ENCODE data around the gene CNNM3. TPM values are rescaled to one million over a fixed set of nuclear protein-coding genes. Genes with fewer than 3 reads are reported as not detected.

CNNM3 gene
- total and polyA plus RNA-seq, 4 donors = 10.0 to 19.8 (median 16.1) TPM

DNA sequence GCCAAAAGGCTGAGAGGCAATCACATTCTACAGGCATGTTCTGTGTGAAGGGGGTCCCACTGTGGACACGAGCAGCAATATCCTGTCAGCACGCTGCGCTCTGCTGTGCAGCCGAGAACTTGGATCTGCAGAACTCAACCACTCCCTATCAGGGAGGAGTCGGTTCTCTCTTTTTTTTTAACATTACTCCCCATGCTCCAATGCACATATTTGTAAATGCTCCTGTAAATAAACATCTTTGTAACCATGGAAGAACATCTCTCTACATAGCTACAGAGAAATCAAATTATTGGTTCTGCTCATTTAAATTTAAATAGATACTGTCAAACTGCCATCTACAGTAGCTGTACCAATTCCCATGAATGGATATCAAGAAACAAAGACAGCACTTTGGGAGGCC, 30.8 kb downstream of the CNNM3 start:
- Histone ChIP-seq H3K4me1 (ENCODE audit: control insufficient read depth in 4 of 4, insufficient read depth in 4 of 4, low read length in 3 of 4) (peaks cover 5 to 14% (median 10%) of the 10 kb centered on the region in 4 donors), H3K4me3 (ENCODE audit: low read depth in 1 of 3, low read length in 3 of 3) (no peak overlapping the region), H3K27ac (ENCODE audit: low read depth in 1 of 2, low read length in 2 of 2) (no peak overlapping the region), H3K9me3 (ENCODE audit: control insufficient read depth in 4 of 4, low read length in 3 of 4) (no peaks in the 10 kb centered on the region), H3K36me3 (ENCODE audit: control insufficient read depth in 4 of 4, insufficient read depth in 3 of 4, low read depth in 1 of 4, low read length in 3 of 4) (peaks cover 3 to 17% (median 10%) of the 10 kb centered on the region in 4 donors), H3K9ac (ENCODE audit: low read depth in 1 of 2, low read length in 2 of 2) (no peak overlapping the region), H3K27me3 (ENCODE audit: control insufficient read depth in 4 of 4, insufficient read depth in 4 of 4, low read length in 3 of 4) (no peaks in the 10 kb centered on the region)
- TF ChIP-seq HNF4G (IDR thresholded peaks at IDR 0.05) = no peak
- no peak for TF ChIP-seq YY1 (IDR thresholded peaks at IDR 0.05)
- TF ChIP-seq, protein P1, sequence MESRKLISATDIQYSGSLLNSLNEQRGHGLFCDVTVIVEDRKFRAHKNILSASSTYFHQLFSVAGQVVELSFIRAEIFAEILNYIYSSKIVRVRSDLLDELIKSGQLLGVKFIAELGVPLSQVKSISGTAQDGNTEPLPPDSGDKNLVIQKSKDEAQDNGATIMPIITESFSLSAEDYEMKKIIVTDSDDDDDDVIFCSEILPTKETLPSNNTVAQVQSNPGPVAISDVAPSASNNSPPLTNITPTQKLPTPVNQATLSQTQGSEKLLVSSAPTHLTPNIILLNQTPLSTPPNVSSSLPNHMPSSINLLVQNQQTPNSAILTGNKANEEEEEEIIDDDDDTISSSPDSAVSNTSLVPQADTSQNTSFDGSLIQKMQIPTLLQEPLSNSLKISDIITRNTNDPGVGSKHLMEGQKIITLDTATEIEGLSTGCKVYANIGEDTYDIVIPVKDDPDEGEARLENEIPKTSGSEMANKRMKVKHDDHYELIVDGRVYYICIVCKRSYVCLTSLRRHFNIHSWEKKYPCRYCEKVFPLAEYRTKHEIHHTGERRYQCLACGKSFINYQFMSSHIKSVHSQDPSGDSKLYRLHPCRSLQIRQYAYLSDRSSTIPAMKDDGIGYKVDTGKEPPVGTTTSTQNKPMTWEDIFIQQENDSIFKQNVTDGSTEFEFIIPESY (IDR thresholded peaks at IDR 0.05) = no peak
- no peak for TF ChIP-seq SP1 (IDR thresholded peaks at IDR 0.05)
- TF ChIP-seq HNF4A (conservative IDR thresholded peaks at IDR 0.05) = no peak
- TF ChIP-seq, protein P2, sequence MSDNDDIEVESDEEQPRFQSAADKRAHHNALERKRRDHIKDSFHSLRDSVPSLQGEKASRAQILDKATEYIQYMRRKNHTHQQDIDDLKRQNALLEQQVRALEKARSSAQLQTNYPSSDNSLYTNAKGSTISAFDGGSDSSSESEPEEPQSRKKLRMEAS (IDR thresholded peaks at IDR 0.05) = no peak
- TF ChIP-seq RXRA (IDR thresholded peaks at IDR 0.05) = no peak
- no peak for TF ChIP-seq NR2F2 (IDR thresholded peaks at IDR 0.05)
- TF ChIP-seq, protein P3, sequence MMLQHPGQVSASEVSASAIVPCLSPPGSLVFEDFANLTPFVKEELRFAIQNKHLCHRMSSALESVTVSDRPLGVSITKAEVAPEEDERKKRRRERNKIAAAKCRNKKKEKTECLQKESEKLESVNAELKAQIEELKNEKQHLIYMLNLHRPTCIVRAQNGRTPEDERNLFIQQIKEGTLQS (IDR thresholded peaks at IDR 0.05) = no peak
- TF ChIP-seq, protein P4, sequence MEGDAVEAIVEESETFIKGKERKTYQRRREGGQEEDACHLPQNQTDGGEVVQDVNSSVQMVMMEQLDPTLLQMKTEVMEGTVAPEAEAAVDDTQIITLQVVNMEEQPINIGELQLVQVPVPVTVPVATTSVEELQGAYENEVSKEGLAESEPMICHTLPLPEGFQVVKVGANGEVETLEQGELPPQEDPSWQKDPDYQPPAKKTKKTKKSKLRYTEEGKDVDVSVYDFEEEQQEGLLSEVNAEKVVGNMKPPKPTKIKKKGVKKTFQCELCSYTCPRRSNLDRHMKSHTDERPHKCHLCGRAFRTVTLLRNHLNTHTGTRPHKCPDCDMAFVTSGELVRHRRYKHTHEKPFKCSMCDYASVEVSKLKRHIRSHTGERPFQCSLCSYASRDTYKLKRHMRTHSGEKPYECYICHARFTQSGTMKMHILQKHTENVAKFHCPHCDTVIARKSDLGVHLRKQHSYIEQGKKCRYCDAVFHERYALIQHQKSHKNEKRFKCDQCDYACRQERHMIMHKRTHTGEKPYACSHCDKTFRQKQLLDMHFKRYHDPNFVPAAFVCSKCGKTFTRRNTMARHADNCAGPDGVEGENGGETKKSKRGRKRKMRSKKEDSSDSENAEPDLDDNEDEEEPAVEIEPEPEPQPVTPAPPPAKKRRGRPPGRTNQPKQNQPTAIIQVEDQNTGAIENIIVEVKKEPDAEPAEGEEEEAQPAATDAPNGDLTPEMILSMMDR (IDR thresholded peaks at IDR 0.05; ENCODE audit: low read depth, low read length, missing input control) = no peak
- no peak for TF ChIP-seq FOXA2 (IDR thresholded peaks at IDR 0.05)
- TF ChIP-seq GABPA (IDR thresholded peaks at IDR 0.05 in 1 of 2, conservative IDR thresholded peaks at IDR 0.05 in 1 of 2) = no peak
- TF ChIP-seq FOXA1 (IDR thresholded peaks at IDR 0.05) = no peak
- TF ChIP-seq, protein P5, sequence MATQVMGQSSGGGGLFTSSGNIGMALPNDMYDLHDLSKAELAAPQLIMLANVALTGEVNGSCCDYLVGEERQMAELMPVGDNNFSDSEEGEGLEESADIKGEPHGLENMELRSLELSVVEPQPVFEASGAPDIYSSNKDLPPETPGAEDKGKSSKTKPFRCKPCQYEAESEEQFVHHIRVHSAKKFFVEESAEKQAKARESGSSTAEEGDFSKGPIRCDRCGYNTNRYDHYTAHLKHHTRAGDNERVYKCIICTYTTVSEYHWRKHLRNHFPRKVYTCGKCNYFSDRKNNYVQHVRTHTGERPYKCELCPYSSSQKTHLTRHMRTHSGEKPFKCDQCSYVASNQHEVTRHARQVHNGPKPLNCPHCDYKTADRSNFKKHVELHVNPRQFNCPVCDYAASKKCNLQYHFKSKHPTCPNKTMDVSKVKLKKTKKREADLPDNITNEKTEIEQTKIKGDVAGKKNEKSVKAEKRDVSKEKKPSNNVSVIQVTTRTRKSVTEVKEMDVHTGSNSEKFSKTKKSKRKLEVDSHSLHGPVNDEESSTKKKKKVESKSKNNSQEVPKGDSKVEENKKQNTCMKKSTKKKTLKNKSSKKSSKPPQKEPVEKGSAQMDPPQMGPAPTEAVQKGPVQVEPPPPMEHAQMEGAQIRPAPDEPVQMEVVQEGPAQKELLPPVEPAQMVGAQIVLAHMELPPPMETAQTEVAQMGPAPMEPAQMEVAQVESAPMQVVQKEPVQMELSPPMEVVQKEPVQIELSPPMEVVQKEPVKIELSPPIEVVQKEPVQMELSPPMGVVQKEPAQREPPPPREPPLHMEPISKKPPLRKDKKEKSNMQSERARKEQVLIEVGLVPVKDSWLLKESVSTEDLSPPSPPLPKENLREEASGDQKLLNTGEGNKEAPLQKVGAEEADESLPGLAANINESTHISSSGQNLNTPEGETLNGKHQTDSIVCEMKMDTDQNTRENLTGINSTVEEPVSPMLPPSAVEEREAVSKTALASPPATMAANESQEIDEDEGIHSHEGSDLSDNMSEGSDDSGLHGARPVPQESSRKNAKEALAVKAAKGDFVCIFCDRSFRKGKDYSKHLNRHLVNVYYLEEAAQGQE (IDR thresholded peaks at IDR 0.05) = no peak
- no peak for TF ChIP-seq EGR1 (IDR thresholded peaks at IDR 0.05; ENCODE audit: low read depth in 2 of 2)
- TF ChIP-seq RAD21 (IDR thresholded peaks at IDR 0.05) = no peak
- TF ChIP-seq JUND (IDR thresholded peaks at IDR 0.05) = no peak
- no peak for TF ChIP-seq TAF1 (conservative IDR thresholded peaks at IDR 0.05)
- DNase-seq (ENCODE audit: low spot score) = no peak
- 96% methylated on average over 5 of the region's 5 CpGs for WGBS

Data from liver (tissue), 9 donors.